HG03159 (cell line): ENCODE data around the gene SPATA31C2.
"Not testable (repeated sequence)": the region's sequence is repeated elsewhere in the genome, so short reads cannot be mapped to it uniquely, and the experiment has no call there.

Experiments used
- ATAC-seq: cut with Tn5 transposase; IDR thresholded peaks from one replicate; pipeline ENCODE4 v1.9.1; 2021; ENCODE audit warnings: mild to moderate bottlenecking, moderate library complexity; ENCODE audit not compliant: unreplicated experiment

The SPATA31C2 gene

DNA sequence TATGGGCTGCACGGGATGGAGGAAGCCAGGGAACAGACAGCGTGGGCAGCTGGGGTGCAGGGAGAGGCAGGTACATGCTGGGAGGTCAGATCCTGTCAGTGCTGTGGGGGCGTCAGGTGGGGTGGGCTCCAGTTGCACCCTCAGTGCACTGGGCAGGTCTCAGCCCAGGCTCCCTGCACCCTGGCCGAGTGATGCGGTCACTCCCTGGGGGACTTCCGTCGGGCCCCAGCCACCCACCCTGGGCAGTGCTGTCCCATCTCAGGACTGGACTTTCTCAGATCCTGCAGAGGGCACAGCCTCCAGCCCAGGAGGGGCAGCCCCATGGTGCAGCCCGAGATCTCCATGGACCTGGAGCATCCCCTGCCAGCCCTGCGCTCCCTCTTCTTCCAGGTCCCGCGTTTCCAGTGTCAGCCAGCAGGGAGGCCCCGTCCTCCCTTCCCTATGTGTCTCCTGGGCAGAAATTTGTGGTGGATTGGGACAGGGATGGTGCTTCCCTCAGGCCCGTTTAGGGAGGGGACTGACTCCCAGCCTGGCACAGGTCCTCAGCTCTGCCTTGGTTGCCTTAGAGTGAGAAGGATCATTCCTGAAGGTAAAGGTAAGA, 10.5 kb downstream of the SPATA31C2 start:
- not testable (repeated sequence) for ATAC-seq

DNA sequence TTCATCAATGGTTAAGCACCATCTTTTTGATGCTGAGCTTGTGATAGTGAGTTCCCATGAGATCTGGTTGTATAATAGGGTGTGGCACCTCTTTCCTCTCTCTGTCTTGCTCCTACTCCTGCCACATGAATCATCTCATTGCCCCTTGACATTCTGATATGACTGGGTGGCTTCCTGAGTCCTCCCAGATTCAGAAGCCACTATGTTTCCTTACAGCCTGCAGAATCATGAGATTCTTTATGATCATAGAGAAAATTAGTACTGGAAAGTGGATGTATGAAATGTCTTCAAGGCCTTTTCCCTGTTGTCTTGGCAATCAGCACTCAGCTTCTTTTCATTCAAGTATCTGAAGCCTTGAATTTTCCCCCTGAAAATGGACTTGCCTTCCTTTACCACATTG, 14.9 kb downstream of the SPATA31C2 start:
- not testable (repeated sequence) for ATAC-seq

- not testable (repeated sequence) for ATAC-seq
These were observed 20.2 kb downstream of the SPATA31C2 start for GRCh38 chr9:88118121-88118520.

DNA sequence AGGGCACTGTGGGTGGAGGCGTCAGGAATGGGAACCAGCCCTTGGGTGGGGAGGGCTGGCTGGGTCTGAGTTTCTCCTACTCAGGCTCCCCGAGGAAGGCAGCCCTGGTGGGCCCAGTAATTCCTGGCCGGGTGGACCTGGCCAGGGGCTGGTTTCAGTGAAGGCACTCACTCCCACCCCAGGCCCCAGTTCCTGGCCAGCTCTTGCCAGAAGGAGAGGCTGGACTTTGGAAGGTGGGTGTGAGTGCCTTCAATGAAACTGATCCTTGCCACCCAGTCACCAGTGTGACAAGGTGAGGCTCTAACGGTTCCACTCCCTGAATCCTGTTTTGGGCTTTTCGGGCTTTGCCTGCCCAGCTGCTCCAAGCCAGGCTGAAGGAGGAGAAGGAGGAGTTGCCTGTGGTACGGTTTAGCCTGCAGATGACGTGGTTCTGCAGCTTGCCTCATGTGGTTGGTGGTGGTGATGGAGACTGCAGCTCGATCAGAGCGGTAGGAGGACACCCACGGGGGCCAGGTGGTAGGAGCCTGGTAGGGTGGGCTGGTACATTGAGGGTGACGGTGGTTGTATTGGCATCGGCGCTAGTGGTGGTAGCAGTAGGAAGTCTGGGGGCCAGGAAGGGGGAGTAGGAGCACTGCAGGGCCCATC, 23.2 kb downstream of the SPATA31C2 start:
- ATAC-seq: not testable (repeated sequence)

- not testable (repeated sequence) for ATAC-seq
These were observed 23.9 kb downstream of the SPATA31C2 start for GRCh38 chr9:88114283-88114967.

GRCh38 chr9:88113156-88114130, 24.8 kb downstream of the SPATA31C2 start:
- not testable (repeated sequence) for ATAC-seq

DNA sequence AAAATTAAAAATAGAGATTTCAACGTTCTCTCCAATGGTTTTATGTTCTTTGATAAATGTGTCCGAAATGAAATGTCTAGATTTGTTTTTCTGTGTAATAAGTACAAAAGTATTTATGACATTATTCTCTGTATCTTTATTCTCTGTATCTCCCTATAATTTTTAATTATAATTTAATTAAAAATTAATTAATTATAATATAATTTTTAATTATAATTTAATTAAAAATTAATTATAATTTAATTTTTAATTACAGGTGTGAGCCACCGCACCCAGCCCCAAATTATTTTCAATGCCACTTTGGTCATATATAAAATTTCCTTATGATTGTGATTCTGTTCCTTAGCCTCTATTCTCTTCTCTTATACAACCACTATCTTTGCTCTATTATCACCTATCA, 28.2 kb downstream of the SPATA31C2 start:
- ATAC-seq: no peak

GRCh38 chr9:88108779-88109178, 29.5 kb downstream of the SPATA31C2 start:
- no peak for ATAC-seq

GRCh38 chr9:88106492-88106891, 31.8 kb downstream of the SPATA31C2 start:
- ATAC-seq: no peak

DNA sequence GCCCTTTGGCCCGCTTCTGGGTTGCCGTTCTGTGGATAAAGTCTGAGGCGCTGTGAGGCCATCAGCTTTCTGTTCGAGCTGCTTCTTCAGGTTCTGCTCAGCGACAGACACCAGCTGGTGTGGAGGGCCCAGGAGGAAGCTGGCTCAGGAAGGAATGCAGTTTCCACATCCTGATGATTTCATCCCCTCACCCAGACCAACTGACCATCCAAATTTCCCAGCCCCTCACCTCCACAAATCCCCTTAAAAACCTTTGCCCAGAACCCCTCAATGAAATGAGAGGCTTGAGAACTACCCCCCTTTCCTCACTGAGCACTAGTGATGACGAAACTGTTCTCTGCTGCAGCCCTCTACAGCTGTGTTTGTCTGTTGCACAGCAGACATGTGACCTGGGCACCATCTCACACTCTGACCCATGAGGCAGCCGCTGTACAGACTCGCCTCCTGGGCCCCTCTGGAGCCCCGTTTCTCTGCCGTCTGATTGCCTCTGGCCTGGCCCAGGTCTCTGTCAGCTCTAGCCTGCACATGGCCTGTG, 45.4 kb downstream of the SPATA31C2 start:
- ATAC-seq: no peak

DNA sequence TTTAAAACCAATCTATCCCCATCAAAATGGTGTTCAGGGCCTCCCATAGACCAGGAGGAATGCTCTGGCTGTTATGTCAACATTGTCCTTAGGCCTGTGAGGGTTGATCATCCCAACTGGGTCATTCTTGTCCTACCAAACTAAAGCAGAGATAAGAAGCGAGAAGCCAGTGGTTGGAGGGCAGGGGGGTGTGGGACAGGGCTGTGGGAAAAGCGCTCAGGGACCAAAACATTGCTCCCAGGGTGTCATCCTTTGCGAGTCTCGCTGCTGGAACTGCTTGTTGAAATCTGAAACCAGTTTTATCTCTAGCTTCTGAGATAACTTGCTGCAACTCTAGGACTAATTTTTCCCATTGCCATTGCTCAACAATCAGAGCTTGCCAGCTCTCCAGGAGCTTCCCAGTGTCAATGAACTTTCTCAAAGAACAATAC, 48.1 kb downstream of the SPATA31C2 start:
- no peak for ATAC-seq

GRCh38 chr9:88087906-88088305, 50.4 kb downstream of the SPATA31C2 start:
- no peak for ATAC-seq

DNA sequence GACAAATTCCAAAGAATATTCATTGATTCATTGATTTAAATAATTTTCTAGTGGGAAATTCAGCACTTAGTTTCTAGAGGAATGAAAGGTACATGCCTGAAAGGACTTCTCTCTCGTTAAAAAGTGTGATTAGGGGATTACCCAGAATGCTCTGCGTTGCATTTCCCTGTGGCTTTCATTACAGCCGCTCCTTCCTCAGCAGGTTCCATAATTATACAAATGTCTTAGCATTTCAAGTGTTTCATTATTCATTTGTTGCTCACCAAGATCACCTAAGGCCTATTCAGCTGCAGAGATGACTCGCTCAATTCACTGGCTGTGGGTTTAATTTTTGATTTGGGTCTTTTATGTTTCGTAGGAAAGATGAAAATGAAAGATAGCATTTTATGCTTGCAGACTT, 52.8 kb downstream of the SPATA31C2 start:
- ATAC-seq: no peak

DNA sequence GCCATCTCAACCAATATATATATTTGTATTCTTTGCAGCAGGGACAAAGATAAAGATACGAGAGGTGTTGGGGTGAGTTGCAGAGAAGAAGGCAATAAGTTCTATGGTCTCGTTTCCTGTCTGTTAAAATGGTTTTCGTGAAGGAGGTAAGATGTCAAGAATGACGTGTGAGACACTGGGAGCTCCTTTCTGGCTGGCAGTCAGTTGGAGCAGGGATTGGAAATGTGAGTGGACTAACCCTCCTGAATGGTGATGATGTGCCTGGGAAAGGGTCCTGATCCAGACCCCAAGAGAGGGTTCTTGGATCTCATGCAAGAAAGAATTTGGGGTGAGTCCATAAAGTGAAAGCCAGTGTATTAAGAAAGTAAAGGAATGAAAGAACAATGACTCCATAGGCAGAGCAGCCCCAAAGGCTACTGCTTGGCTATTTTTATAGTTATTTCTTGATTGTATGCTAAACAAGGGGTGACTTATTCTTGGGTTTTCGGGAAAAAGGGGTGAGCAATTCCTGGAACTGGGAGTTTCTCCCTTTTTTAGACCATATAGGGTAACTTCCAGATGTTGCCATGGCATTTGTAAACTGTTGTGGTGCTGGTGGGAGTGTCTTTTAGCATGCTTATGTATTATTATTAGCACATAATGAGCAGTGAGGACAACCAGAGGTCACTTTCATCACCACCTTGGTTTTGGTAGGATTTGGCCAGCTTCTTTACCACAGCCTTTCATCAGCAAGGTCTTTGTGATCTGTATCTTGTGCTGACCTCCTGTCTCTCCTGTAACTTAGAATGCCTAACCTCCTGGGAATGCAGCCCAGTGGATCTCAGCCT, 53.7 kb downstream of the SPATA31C2 start:
- ATAC-seq: no peak
